PFSK-1 (cell line): ENCODE results near the gene EXOC7.

Experiments used
- FOXP2 ChIP-seq: optimal IDR thresholded peaks from 2 replicates; pipeline ENCODE3; 2011; ENCODE audit warnings: borderline replicate concordance, control low read depth, inconsistent platforms; ENCODE audit not compliant: insufficient read depth; ENCODE audit errors: extremely low read length, extremely low read depth
- POLR2AphosphoS5 ChIP-seq: IDR thresholded peaks from 2 replicates; pipeline ENCODE4 v1.6.1; 2012; ENCODE audit warnings: low read depth, mild to moderate bottlenecking, control low read depth, low read length, moderate library complexity
- REST ChIP-seq, 2 experiments: IDR thresholded peaks; 2 replicates each; pipeline versions ENCODE4 v1.6.1 to v1.8.0; 2011 to 2012; ENCODE audit warnings: low read depth in 2 of 2, low read length in 2 of 2, control low read depth in 1 of 2, inconsistent platforms in 1 of 2, mild to moderate bottlenecking in 1 of 2, moderate library complexity in 1 of 2; ENCODE audit not compliant: insufficient read depth in 1 of 2
- SIN3A ChIP-seq: IDR thresholded peaks from 2 replicates; pipeline ENCODE4 v1.6.1; 2012; ENCODE audit warnings: mild to moderate bottlenecking, low read length, moderate library complexity, borderline replicate concordance; ENCODE audit not compliant: insufficient read depth
- TAF1 ChIP-seq: IDR thresholded peaks from 2 replicates; pipeline ENCODE4 v1.6.1; 2012; ENCODE audit warnings: low read length, control low read depth, borderline replicate concordance; ENCODE audit not compliant: insufficient read depth

- TF ChIP-seq SIN3A (no peak), POLR2AphosphoS5 (no peak), REST (IDR thresholded peaks at IDR 0.05; ENCODE audit: insufficient read depth in 1 of 2, low read depth in 2 of 2, low read length in 2 of 2) (no peak), TAF1 (no peak), FOXP2 (no peak)
These were observed 20.4 kb upstream of the EXOC7 start for GRCh38 chr17:76123749-76124581.
